Neural cell (in vitro differentiated cells): Measurements from ENCODE around the gene FILIP1L. TPM values are rescaled to one million over a fixed set of nuclear protein-coding genes. Genes with fewer than 3 reads are reported as not detected.

Experiments
- H2AFZ ChIP-seq: fragments of 200-600, 300-800 bp; sonication (generic), shearing (Covaris generic); 2 replicates; pipeline ENCODE4 v1.6.0; 2014; ENCODE audit warnings: low read depth, mild to moderate bottlenecking, antibody characterized with exemption, low read length, moderate library complexity
- H3F3A ChIP-seq: fragments of 200-600 bp; shearing (Covaris generic); 2 replicates; pipeline ENCODE4 v1.6.1; 2016; ENCODE audit warnings: mild to moderate bottlenecking, moderate library complexity, mixed read lengths, antibody characterized with exemption, low read length; ENCODE audit not compliant: insufficient read depth, poor library complexity, severe bottlenecking
- H3K27ac ChIP-seq: fragments of 200-600, 300-800 bp; sonication (generic), shearing (Covaris generic); 2 replicates; pipeline ENCODE4 v1.5.1; 2014; ENCODE audit warnings: mild to moderate bottlenecking, low read length, moderate library complexity
- H3K27me3 ChIP-seq: fragments of 300-800, 200-600 bp; sonication (generic), shearing (Covaris generic); 2 replicates; pipeline ENCODE4 v1.6.0; 2014; ENCODE audit warnings: mild to moderate bottlenecking, low read depth, low read length, moderate library complexity; ENCODE audit not compliant: insufficient read depth
- H3K36me3 ChIP-seq: fragments of 300-800, 200-600 bp; sonication (generic), shearing (Covaris generic); 2 replicates; pipeline ENCODE4 v1.5.1; 2014; ENCODE audit warnings: mild to moderate bottlenecking, antibody characterized with exemption, low read length, moderate library complexity; ENCODE audit not compliant: insufficient read depth
- H3K4me2 ChIP-seq: fragments of 300-800, 200-600 bp; sonication (generic), shearing (Covaris generic); 2 replicates; pipeline ENCODE4 v1.6.0; 2014; ENCODE audit warnings: mild to moderate bottlenecking, low read length
- H3K4me3 ChIP-seq: fragments of 300-800, 200-600 bp; sonication (generic), shearing (Covaris generic); 2 replicates; pipeline ENCODE4 v1.5.1; 2014; ENCODE audit warnings: mild to moderate bottlenecking, low read length, moderate library complexity
- H3K79me2 ChIP-seq: fragments of 200-600 bp; shearing (Covaris generic); replicated peaks from 2 replicates; pipeline ENCODE4 v1.6.0; 2014; ENCODE audit warnings: mild to moderate bottlenecking, low read length, moderate library complexity; ENCODE audit not compliant: insufficient read depth
- H3K9ac ChIP-seq: fragments of 300-800, 200-600 bp; sonication (generic), shearing (Covaris generic); 2 replicates; pipeline ENCODE4 v1.6.1; 2016; ENCODE audit warnings: mild to moderate bottlenecking, low read length, mixed read lengths
- H3K9me2 ChIP-seq: fragments of 200-600 bp; shearing (Covaris generic); 2 replicates; pipeline ENCODE4 v1.6.1; 2016; ENCODE audit warnings: mild to moderate bottlenecking, low read length, mixed read lengths; ENCODE audit not compliant: insufficient read depth
- H3K9me3 ChIP-seq: fragments of 200-600, 300-800 bp; sonication (generic), shearing (Covaris generic); 2 replicates; pipeline ENCODE4 v1.6.1; 2016; ENCODE audit warnings: mild to moderate bottlenecking, mixed run types, low read length, moderate library complexity, mixed read lengths
- H4K20me1 ChIP-seq: fragments of 200-600 bp; shearing (Covaris generic); 2 replicates; pipeline ENCODE4 v1.6.1; 2016; ENCODE audit warnings: mild to moderate bottlenecking, mixed run types; ENCODE audit not compliant: insufficient read depth
- CTCF ChIP-seq: fragments of 450-650 bp; IDR thresholded peaks from 2 replicates; pipeline ENCODE4 v1.5.1; 2014; ENCODE audit warnings: antibody characterized with exemption, mild to moderate bottlenecking, moderate library complexity; ENCODE audit not compliant: poor library complexity, severe bottlenecking
- EP300 ChIP-seq: fragments of 450-650 bp; conservative IDR thresholded peaks from 2 replicates; pipeline ENCODE4 v1.6.1; 2014; ENCODE audit warnings: antibody characterized with exemption, mild to moderate bottlenecking, moderate library complexity; ENCODE audit not compliant: poor library complexity, severe bottlenecking
- EZH2 ChIP-seq: fragments of 200-600, 300-800 bp; shearing (Covaris generic), sonication (generic); IDR thresholded peaks from 2 replicates; pipeline ENCODE4 v1.6.1; 2014; ENCODE audit warnings: antibody characterized with exemption, low read length, borderline replicate concordance, mild to moderate bottlenecking; ENCODE audit not compliant: insufficient read depth, poor library complexity, severe bottlenecking
- MXI1 ChIP-seq: fragments of 450-650 bp; conservative IDR thresholded peaks from 2 replicates; pipeline ENCODE4 v1.6.1; 2014; ENCODE audit warnings: antibody characterized with exemption, mild to moderate bottlenecking; ENCODE audit not compliant: poor library complexity, severe bottlenecking
- POLR2AphosphoS5 ChIP-seq: IDR thresholded peaks from 2 replicates; pipeline ENCODE4 v1.6.1; 2012
- RAD21 ChIP-seq: fragments of 450-650 bp; conservative IDR thresholded peaks from 2 replicates; pipeline ENCODE4 v1.6.1; 2014; ENCODE audit warnings: antibody characterized with exemption, mild to moderate bottlenecking, moderate library complexity
- SMC3 ChIP-seq: fragments of 450-650 bp; conservative IDR thresholded peaks from 2 replicates; pipeline ENCODE4 v1.6.1; 2014; ENCODE audit warnings: antibody characterized with exemption, mild to moderate bottlenecking, moderate library complexity; ENCODE audit not compliant: poor library complexity
- TAF1 ChIP-seq: IDR thresholded peaks from 2 replicates; pipeline ENCODE4 v1.6.1; 2012; ENCODE audit warnings: low read depth
- polyA plus RNA-seq: library from polyadenylated mRNA; depleted of rRNA; stranded (reverse); fragments of >200 nt; gene quantifications from 2 replicates; pipeline ENCODE4 v1.2.3, GENCODE V29; 2014
- TF ChIP-seq, protein P1 (sequence below): IDR thresholded peaks from 2 replicates; pipeline ENCODE4 v1.6.1; 2012; ENCODE audit warnings: borderline replicate concordance

The FILIP1L gene
- polyA plus RNA-seq, 1 donor from 2014 or later, result 0.27 TPM

GRCh38 chr3:100122321-100122720 is 8.0 kb upstream of the FILIP1L start:
- Histone ChIP-seq H3K9me3 (no peaks in the 10 kb centered on the region), H3K4me3 (no peak overlapping the region), H3K4me2 (no peak overlapping the region), H2AFZ (no peak overlapping the region), H3K27ac (no peak overlapping the region), H3K36me3 (no peaks in the 10 kb centered on the region), H3F3A (no peaks in the 10 kb centered on the region), H3K27me3 (no peaks in the 10 kb centered on the region), H3K79me2 (no peaks in the 10 kb centered on the region), H3K9ac (no peak overlapping the region), H4K20me1 (no peaks in the 10 kb centered on the region), H3K9me2 (no peaks in the 10 kb centered on the region)
- no peak for TF ChIP-seq TAF1
- TF ChIP-seq SMC3, result no peak
- TF ChIP-seq, protein P1, sequence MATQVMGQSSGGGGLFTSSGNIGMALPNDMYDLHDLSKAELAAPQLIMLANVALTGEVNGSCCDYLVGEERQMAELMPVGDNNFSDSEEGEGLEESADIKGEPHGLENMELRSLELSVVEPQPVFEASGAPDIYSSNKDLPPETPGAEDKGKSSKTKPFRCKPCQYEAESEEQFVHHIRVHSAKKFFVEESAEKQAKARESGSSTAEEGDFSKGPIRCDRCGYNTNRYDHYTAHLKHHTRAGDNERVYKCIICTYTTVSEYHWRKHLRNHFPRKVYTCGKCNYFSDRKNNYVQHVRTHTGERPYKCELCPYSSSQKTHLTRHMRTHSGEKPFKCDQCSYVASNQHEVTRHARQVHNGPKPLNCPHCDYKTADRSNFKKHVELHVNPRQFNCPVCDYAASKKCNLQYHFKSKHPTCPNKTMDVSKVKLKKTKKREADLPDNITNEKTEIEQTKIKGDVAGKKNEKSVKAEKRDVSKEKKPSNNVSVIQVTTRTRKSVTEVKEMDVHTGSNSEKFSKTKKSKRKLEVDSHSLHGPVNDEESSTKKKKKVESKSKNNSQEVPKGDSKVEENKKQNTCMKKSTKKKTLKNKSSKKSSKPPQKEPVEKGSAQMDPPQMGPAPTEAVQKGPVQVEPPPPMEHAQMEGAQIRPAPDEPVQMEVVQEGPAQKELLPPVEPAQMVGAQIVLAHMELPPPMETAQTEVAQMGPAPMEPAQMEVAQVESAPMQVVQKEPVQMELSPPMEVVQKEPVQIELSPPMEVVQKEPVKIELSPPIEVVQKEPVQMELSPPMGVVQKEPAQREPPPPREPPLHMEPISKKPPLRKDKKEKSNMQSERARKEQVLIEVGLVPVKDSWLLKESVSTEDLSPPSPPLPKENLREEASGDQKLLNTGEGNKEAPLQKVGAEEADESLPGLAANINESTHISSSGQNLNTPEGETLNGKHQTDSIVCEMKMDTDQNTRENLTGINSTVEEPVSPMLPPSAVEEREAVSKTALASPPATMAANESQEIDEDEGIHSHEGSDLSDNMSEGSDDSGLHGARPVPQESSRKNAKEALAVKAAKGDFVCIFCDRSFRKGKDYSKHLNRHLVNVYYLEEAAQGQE, result no peak
- TF ChIP-seq POLR2AphosphoS5, result no peak
- no peak for TF ChIP-seq RAD21
- no peak for TF ChIP-seq CTCF
- no peak for TF ChIP-seq EP300

DNA sequence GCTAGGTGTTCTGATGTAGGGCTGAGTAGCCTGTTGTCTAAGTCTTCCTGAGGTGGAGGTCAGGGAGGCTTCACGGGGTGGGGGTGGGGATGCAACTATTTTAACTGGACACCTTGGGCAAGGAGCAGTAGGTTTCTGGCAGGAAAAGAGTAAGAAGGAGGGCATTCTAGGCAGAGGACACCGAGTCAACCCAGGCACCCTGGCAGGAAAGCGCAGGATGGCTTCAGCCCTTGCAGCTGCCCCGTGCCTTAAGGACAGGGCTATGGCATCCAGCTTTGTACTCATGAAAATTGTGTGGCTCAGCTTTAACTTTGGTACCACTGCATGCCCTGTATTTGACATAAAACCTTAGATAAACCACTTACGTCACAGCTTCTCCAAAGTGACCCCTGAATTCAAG is 6.4 kb upstream of the FILIP1L start:
- no peaks in the 10 kb centered on the region for H4K20me1 ChIP-seq
- no peak overlapping the region for H3K4me3 ChIP-seq

More for the DNA sequence above, 6.4 kb upstream of the FILIP1L start:
- Histone ChIP-seq H3F3A (no peaks in the 10 kb centered on the region), H3K9me3 (no peaks in the 10 kb centered on the region), H3K79me2 (no peaks in the 10 kb centered on the region), H2AFZ (no peak overlapping the region), H3K4me2 (no peak overlapping the region), H3K27ac (no peak overlapping the region), H3K9me2 (no peaks in the 10 kb centered on the region), H3K36me3 (no peaks in the 10 kb centered on the region), H3K27me3 (no peaks in the 10 kb centered on the region), H3K9ac (no peak overlapping the region)
- TF ChIP-seq EP300, result no peak
- TF ChIP-seq RAD21, result no peak
- TF ChIP-seq TAF1, result no peak
- TF ChIP-seq, protein P1, result no peak
- no peak for TF ChIP-seq MXI1
- no peak for TF ChIP-seq CTCF
- no peak for TF ChIP-seq SMC3
- TF ChIP-seq POLR2AphosphoS5, result no peak
- no peak for TF ChIP-seq EZH2
